Activated naive CD8-positive, alpha-beta T cell treated with anti-CD3 and anti-CD28 coated beads for 36 hours (primary cell): ENCODE data around the gene CIRBP. TPM values are rescaled to one million over a fixed set of nuclear protein-coding genes. Genes with fewer than 3 reads are reported as not detected.
"Not testable (repeated sequence)": the region's sequence is repeated elsewhere in the genome, so short reads cannot be mapped to it uniquely, and the experiment has no call there.

ENCODE experiments used
- DNase-seq: peaks from one replicate; pipeline ENCODE4 v3.0.0; 2021
- H3K27ac Mint-ChIP-seq: one replicate; pipeline ENCODE4 v1.8.0; 2022; ENCODE audit warnings: mild to moderate bottlenecking, moderate library complexity, mixed read lengths
- H3K27me3 Mint-ChIP-seq: one replicate; pipeline ENCODE4 v1.8.0; 2022; ENCODE audit warnings: mild to moderate bottlenecking, mixed read lengths
- H3K36me3 Mint-ChIP-seq: one replicate; pipeline ENCODE4 v1.8.0; 2021; ENCODE audit warnings: mild to moderate bottlenecking, mixed read lengths
- H3K4me1 Mint-ChIP-seq: one replicate; pipeline ENCODE4 v1.8.0; 2021; ENCODE audit warnings: mixed read lengths
- H3K4me3 Mint-ChIP-seq: one replicate; pipeline ENCODE4 v1.8.0; 2022; ENCODE audit warnings: mild to moderate bottlenecking, moderate library complexity, mixed read lengths
- H3K9me3 Mint-ChIP-seq: one replicate; pipeline ENCODE4 v1.8.0; 2022; ENCODE audit warnings: mixed read lengths
- total RNA-seq, 2 experiments: library from RNA; stranded (reverse); gene quantifications; one replicate each; pipeline ENCODE4 v1.2.3, GENCODE V29; 2021

Gene CIRBP
- total RNA-seq, 2 experiments from 2014 or later, result 208 to 216 TPM

DNA sequence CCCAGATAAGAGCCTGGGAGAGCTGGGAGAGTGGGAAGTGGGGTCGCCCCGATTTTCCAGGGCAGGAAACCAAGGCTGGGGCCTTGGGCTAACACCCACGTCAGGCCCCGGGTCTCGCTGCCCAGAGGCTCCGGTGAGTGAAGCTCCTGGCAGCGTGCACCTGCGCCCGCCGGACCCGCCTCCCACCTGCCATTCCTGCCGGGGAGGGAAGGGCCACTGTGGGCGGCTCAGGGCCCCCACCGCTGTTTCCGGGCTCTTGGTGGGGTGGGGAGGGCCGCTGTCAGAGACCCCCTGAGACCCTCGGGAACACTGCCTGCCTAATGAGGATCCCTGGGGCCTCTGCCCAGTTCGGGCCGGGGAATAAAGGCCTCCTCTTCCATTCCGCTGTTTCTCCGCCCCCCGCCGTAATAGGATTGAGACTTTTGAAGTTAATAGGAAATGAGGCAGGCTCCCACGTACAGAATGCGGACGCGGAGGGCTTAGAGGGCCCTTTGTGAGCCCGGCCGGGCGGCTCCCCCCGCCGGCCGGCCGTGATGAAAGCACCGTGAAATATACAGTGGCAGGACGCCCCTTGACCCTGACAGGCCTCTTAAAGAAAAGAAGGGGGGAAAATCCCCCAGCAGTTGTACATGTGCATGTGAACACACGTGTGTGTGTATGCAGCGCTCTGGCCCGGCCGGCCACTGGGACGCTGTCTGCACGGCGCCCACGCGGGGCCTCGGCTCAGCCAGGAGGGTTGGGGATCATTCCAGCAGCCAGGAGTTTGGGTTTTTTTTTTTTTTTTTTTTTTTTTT lies 49.7 kb downstream of the CIRBP start:
- H3K27me3 Mint-ChIP-seq, result peaks cover 72% of the 10 kb centered on the region
- no peak overlapping the region for H3K27ac Mint-ChIP-seq
- no peaks in the 10 kb centered on the region for H3K9me3 Mint-ChIP-seq
- no peaks in the 10 kb centered on the region for H3K4me1 Mint-ChIP-seq
- no peak overlapping the region for H3K4me3 Mint-ChIP-seq
- no peaks in the 10 kb centered on the region for H3K36me3 Mint-ChIP-seq
- DNase-seq, result no peak

DNA sequence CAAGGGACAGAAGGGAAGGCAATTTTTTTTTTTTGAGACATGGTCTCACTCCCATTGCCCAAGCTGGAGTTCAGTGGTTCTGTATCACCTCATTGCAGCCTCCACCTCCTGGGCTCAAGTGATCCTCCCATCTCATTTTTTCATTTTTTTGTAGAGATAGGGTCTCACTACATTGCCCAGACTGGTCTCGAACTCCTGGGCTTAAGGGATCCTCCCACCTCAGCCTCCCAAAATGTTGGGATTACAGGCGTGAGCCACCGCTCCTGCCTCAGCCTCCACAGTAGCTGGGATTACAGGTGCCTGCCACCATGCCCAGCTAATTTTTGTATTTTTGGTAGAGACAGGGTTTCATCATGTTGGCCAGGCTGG lies 51.1 kb downstream of the CIRBP start:
- not testable (repeated sequence) for H3K4me3 Mint-ChIP-seq, H3K9me3 Mint-ChIP-seq, H3K36me3 Mint-ChIP-seq, H3K4me1 Mint-ChIP-seq, H3K27ac Mint-ChIP-seq, DNase-seq
- H3K27me3 Mint-ChIP-seq, result peaks cover 75% of the 10 kb centered on the region

DNA sequence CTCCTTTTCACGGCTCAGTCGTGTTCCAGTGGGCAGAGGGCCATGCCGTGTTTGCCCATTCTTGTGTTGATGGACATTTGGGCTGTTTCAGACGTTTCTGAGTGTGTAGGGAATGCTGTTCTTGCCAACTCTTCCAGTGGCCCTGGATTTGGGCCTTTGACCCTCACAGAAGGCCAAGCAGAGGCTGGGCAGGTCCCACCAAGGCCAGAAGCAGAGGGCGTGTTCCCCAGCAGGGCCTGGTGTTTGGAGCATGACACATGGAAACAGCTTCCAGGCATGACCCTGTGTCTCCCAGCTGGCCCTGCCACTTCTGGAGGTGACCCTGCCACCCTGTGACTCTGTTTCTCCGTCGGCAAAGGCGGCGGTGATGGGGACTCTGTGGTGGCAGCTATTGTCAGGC lies 52.4 kb downstream of the CIRBP start:
- Mint-ChIP-seq H3K4me3 (no peak overlapping the region), H3K36me3 (no peaks in the 10 kb centered on the region), H3K27me3 (peaks cover 71% of the 10 kb centered on the region), H3K27ac (no peak overlapping the region), H3K4me1 (peaks cover 1% of the 10 kb centered on the region), H3K9me3 (no peaks in the 10 kb centered on the region)
- DNase-seq, result no peak

DNA sequence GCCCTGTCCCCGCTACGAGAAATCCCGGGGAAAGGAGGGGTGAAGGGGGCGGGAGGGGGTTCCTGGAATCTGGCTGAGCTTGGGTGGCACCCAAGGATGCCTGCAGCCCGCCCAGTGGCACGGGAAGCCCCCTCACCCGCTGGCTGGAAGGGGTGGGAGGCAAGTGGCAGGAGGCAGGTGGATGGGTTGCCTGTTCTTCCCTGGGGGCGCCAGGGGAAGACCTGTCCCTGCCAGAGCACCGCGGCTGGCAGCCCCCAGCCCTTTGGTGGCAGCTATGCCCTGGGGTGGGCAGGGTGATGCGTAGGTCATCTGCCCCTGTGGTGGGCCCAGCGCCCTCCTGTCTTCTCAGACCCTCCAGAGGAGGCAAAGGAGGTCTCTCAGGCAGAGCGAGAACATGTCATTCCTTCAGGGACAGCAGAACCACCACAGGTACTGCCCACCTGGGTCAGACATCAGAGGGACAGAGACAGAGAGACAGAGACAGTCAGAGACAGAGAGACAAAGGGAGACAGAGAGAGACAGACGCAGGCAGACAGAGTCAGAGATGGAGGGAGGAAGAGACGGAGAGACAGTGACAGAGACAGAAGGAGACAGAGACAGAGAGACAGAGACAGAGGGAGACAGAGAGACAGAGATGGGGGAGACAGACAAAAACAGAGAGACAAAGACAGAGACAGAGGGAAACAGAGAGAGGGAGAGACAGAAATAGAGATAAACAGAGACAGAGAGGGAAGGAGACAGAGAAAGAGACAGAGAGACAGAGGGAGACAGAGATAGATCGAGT lies 53.3 kb downstream of the CIRBP start:
- peaks cover 64% of the 10 kb centered on the region for H3K27me3 Mint-ChIP-seq
- DNase-seq, result no peak
- peaks cover 1% of the 10 kb centered on the region for H3K4me1 Mint-ChIP-seq
- H3K36me3 Mint-ChIP-seq, result no peaks in the 10 kb centered on the region
- no peaks in the 10 kb centered on the region for H3K9me3 Mint-ChIP-seq
- no peak overlapping the region for H3K27ac Mint-ChIP-seq
- H3K4me3 Mint-ChIP-seq, result no peak overlapping the region

DNA sequence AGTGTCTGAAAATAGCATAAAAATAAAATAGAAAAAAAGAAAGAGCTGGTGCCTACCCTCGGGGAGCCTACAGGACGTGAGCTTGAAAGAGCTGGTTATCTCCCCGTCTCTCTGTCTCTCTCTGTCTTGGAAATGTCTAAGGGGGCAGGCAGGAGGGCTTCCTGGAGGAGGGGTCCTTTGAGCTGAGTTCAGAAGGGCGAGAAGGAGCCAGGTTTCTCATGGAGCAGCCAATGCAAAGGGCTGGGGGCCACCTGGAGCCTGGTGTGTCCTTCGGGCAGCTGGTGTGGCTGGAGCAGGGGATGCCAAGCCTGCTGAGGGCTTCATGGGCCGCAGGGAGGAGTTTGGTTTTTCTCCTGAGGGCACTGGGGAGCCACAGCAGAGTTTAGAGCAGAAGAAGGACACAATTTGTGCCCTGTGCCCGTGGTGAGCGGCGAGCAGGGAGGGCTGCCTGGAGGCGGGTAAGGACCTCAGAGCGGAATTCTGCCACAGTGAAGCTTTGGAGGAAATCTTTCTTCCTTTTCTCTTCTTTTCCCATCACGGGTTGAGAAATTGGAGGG lies 55.2 kb downstream of the CIRBP start:
- DNase-seq, result no peak
- no peak overlapping the region for H3K27ac Mint-ChIP-seq
- H3K4me3 Mint-ChIP-seq, result no peak overlapping the region
- no peaks in the 10 kb centered on the region for H3K9me3 Mint-ChIP-seq
- no peaks in the 10 kb centered on the region for H3K36me3 Mint-ChIP-seq
- peaks cover 1% of the 10 kb centered on the region for H3K4me1 Mint-ChIP-seq
- H3K27me3 Mint-ChIP-seq, result peaks cover 49% of the 10 kb centered on the region

Other genes starting within 250 kb of the CIRBP start
- gene TMEM259, start 248.2 kb upstream of the CIRBP start, total RNA-seq, result 100 to 1,000 TPM; 136 to 138 TPM
- not detected for gene RNU6-2, start 247.8 kb upstream of the CIRBP start, total RNA-seq
- gene CNN2, start 242.7 kb upstream of the CIRBP start, total RNA-seq, result 10 to 100 TPM; 76.0 to 80.5 TPM
- 10 to 100 TPM in 1 of 2 experiments, 1 to 10 TPM in 1; 9.8 to 11.2 TPM for gene ABCA7, start 229.2 kb upstream of the CIRBP start, total RNA-seq
- 100 to 1,000 TPM; 113 to 122 TPM for gene ARHGAP45, start 202.2 kb upstream of the CIRBP start, total RNA-seq
- 100 to 1,000 TPM; 290 to 291 TPM for gene POLR2E, start 174.0 kb upstream of the CIRBP start, total RNA-seq
- gene GPX4, start 165.3 kb upstream of the CIRBP start, total RNA-seq, result 100 to 1,000 TPM; 225 to 231 TPM
- gene SBNO2, start 95.1 kb upstream of the CIRBP start, total RNA-seq, result 10 to 100 TPM; 50.5 to 51.6 TPM
- 10 to 100 TPM; 54.7 to 55.8 TPM for gene STK11, start 63.6 kb upstream of the CIRBP start, total RNA-seq
- under 1 TPM; 0.33 to 0.46 TPM for gene CBARP, start 31.3 kb upstream of the CIRBP start, total RNA-seq
- 100 to 1,000 TPM; 175 to 177 TPM for gene ATP5F1D, start 27.6 kb upstream of the CIRBP start, total RNA-seq
- gene MIDN, start 20.7 kb upstream of the CIRBP start, total RNA-seq, result 10 to 100 TPM; 29.3 to 29.6 TPM
- 100 to 1,000 TPM in 1 of 2 experiments, 10 to 100 TPM in 1; 99.8 to 101 TPM for gene FAM174C, start 6.2 kb downstream of the CIRBP start, total RNA-seq
- gene EFNA2, start 16.5 kb downstream of the CIRBP start, total RNA-seq, result not detected
- gene NDUFS7, start 114.6 kb downstream of the CIRBP start, total RNA-seq, result 100 to 1,000 TPM in 1 of 2 experiments, 10 to 100 TPM in 1; 98.7 to 101 TPM
- gene GAMT, start 132.2 kb downstream of the CIRBP start, total RNA-seq, result 10 to 100 TPM; 36.5 to 37.6 TPM
- 100 to 1,000 TPM; 287 to 297 TPM for gene DAZAP1, start 138.3 kb downstream of the CIRBP start, total RNA-seq
- gene RPS15, start 169.1 kb downstream of the CIRBP start, total RNA-seq, result 1,000 to 10,000 TPM; 1,472 to 1,524 TPM
- under 1 TPM; 0.21 to 0.26 TPM for gene APC2, start 180.8 kb downstream of the CIRBP start, total RNA-seq
- gene C19orf25, start 209.9 kb downstream of the CIRBP start, total RNA-seq, result 10 to 100 TPM; 27.0 to 28.7 TPM
- 1 to 10 TPM; 1.5 to 1.7 TPM for gene PCSK4, start 221.0 kb downstream of the CIRBP start, total RNA-seq
- gene REEP6, start 221.8 kb downstream of the CIRBP start, total RNA-seq, result 1 to 10 TPM; 1.3 to 1.8 TPM
- 1 to 10 TPM; 1.1 to 1.5 TPM for gene ADAMTSL5, start 243.7 kb downstream of the CIRBP start, total RNA-seq